HG02885 (cell line): ENCODE data around the gene OGFOD1.
A peak's percentile ranks its signal among the peaks of the same experiment; 100 is the strongest.

Source experiments
- ATAC-seq: cut with Tn5 transposase; IDR thresholded peaks from one replicate; pipeline ENCODE4 v1.9.1; 2021; ENCODE audit warnings: mild to moderate bottlenecking; ENCODE audit not compliant: unreplicated experiment, poor library complexity

OGFOD1 gene

GRCh38 chr16:56450986-56451752, at the start of gene OGFOD1, which contains the start of gene NUDT21:
Gene OGFOD1, plus strand, starts transcription at chr16:56451554. Its CDS starts 59 bp downstream, at chr16:56451613.
Gene NUDT21, minus strand, starts transcription at chr16:56451332. Its CDS starts 130 bp downstream, at chr16:56451202.
- peak; percentile 97 for ATAC-seq

- ATAC-seq: no peak
Measured at GRCh38 chr16:56405977-56406672, 45.2 kb upstream of the OGFOD1 start.

GRCh38 chr16:56408379-56409098, 42.8 kb upstream of the OGFOD1 start:
- no peak for ATAC-seq

GRCh38 chr16:56409195-56409594, 42.2 kb upstream of the OGFOD1 start:
- ATAC-seq: no peak

- ATAC-seq: no peak
Measured at GRCh38 chr16:56411123-56411522, 40.2 kb upstream of the OGFOD1 start.

GRCh38 chr16:56411624-56412023, 39.7 kb upstream of the OGFOD1 start:
- no peak for ATAC-seq

GRCh38 chr16:56413381-56413780, 38.0 kb upstream of the OGFOD1 start:
- ATAC-seq: no peak

GRCh38 chr16:56414366-56414765, 37.0 kb upstream of the OGFOD1 start:
- no peak for ATAC-seq

GRCh38 chr16:56415875-56416274, 35.5 kb upstream of the OGFOD1 start:
- ATAC-seq: no peak

GRCh38 chr16:56417138-56417537, 34.2 kb upstream of the OGFOD1 start:
- no peak for ATAC-seq

GRCh38 chr16:56419740-56420548, 31.4 kb upstream of the OGFOD1 start:
- no peak for ATAC-seq

- no peak for ATAC-seq
Measured at GRCh38 chr16:56420613-56421012, 30.7 kb upstream of the OGFOD1 start.

GRCh38 chr16:56421313-56421712, 30.0 kb upstream of the OGFOD1 start:
- ATAC-seq: no peak

GRCh38 chr16:56421976-56422669, 29.2 kb upstream of the OGFOD1 start:
- no peak for ATAC-seq

GRCh38 chr16:56422896-56423441, 28.4 kb upstream of the OGFOD1 start:
- no peak for ATAC-seq

- ATAC-seq: peak; percentile 28
Measured at GRCh38 chr16:56423584-56424403, 27.6 kb upstream of the OGFOD1 start.

GRCh38 chr16:56424404-56424764, 27.0 kb upstream of the OGFOD1 start:
- ATAC-seq: no peak

GRCh38 chr16:56424791-56425438, 26.4 kb upstream of the OGFOD1 start:
- ATAC-seq: peak; percentile 35
